ENCODE results near the gene THTPA. TPM values are rescaled to one million over a fixed set of nuclear protein-coding genes. Genes with fewer than 3 reads are reported as not detected.

Gene THTPA
- total RNA-seq, 4 donors from 2014 or later, result 23.3 to 48.5 (median 37.6) TPM

- Histone ChIP-seq H3K27ac (no peak overlapping the region), H3K27me3 (no peaks in the 10 kb centered on the region), H3K4me1 (no peaks in the 10 kb centered on the region), H3K36me3 (no peaks in the 10 kb centered on the region), H3K4me3 (no peak overlapping the region), H3K9me3 (no peaks in the 10 kb centered on the region)
- no peak for DNase-seq
- TF ChIP-seq POLR2A (IDR thresholded peaks at IDR 0.05), result no peak
- TF ChIP-seq CTCF (IDR thresholded peaks at IDR 0.05), result no peak
These were observed 32.6 kb upstream of the THTPA start for GRCh38 chr14:23523229-23524016.

- Histone ChIP-seq H3K4me3 (no peak overlapping the region), H3K27ac (no peak overlapping the region), H3K9me3 (no peaks in the 10 kb centered on the region), H3K4me1 (no peaks in the 10 kb centered on the region), H3K27me3 (no peaks in the 10 kb centered on the region), H3K36me3 (no peaks in the 10 kb centered on the region)
- DNase-seq, result no peak
- TF ChIP-seq POLR2A (IDR thresholded peaks at IDR 0.05) (no peak), CTCF (IDR thresholded peaks at IDR 0.05) (no peak)
These were observed 31.1 kb upstream of the THTPA start for GRCh38 chr14:23524954-23525353.

- Histone ChIP-seq H3K27me3 (no peaks in the 10 kb centered on the region), H3K4me1 (no peaks in the 10 kb centered on the region), H3K27ac (no peak overlapping the region), H3K36me3 (no peaks in the 10 kb centered on the region), H3K9me3 (no peaks in the 10 kb centered on the region), H3K4me3 (no peak overlapping the region)
- no peak for DNase-seq
- TF ChIP-seq CTCF (IDR thresholded peaks at IDR 0.05) (no peak), POLR2A (IDR thresholded peaks at IDR 0.05) (no peak)
These were observed 30.5 kb upstream of the THTPA start for GRCh38 chr14:23525611-23526010.

- Histone ChIP-seq H3K4me3 (no peak overlapping the region), H3K4me1 (no peaks in the 10 kb centered on the region), H3K36me3 (no peaks in the 10 kb centered on the region), H3K9me3 (no peaks in the 10 kb centered on the region), H3K27ac (no peak overlapping the region), H3K27me3 (no peaks in the 10 kb centered on the region)
- TF ChIP-seq CTCF (IDR thresholded peaks at IDR 0.05) (no peak), POLR2A (IDR thresholded peaks at IDR 0.05) (no peak)
- DNase-seq, result no peak
These were observed 27.5 kb upstream of the THTPA start for GRCh38 chr14:23528555-23528954.

- Histone ChIP-seq H3K36me3 (no peaks in the 10 kb centered on the region), H3K9me3 (no peaks in the 10 kb centered on the region), H3K4me1 (no peaks in the 10 kb centered on the region), H3K27me3 (no peaks in the 10 kb centered on the region), H3K4me3 (no peak overlapping the region), H3K27ac (no peak overlapping the region)
- DNase-seq, result no peak
- TF ChIP-seq POLR2A (IDR thresholded peaks at IDR 0.05) (no peak), CTCF (IDR thresholded peaks at IDR 0.05) (no peak)
These were observed 27.1 kb upstream of the THTPA start for GRCh38 chr14:23529016-23529415.
